Measurements from ENCODE around the gene ZBBX. TPM values are rescaled to one million over a fixed set of nuclear protein-coding genes. Genes with fewer than 3 reads are reported as not detected.

ZBBX gene
- polyA plus RNA-seq, 1 donor from 2014 or later = 2.7 TPM

DNA sequence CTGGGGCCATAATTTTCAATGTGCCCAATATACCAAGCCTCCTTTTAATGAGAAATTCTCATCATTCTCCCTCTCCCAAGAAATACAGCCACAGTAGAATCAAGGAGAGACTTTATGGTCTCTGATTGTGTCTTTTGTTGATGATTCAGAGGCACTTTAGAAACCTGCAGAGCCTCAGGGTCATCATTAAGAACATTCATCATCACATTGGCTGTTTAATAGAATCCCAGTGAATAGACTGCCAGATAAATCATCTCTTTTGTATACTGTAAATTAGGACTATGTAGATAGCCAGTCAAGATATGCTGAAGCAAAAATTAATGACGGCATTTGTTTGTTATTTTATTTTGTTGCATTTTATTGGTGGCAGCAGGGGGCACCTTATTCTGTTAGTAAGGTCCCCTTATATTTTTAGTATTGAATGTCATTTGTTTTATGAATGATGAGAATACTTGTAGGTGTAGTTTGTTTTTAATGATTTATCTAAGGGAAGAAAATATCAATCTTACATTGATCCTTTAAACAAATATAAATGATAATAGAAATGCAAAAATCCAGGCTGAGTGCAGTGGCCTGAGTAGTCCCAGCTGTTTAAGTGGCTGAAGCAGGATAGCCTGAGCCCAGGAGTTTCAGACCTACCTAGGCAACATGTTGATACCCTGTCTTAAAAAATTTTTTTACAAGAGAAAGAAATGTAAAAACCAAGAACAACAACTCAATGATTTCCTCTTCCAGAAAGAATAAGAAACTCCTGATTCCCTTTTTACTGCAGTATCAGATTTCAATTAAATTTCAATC is 138.8 kb downstream of the ZBBX start:
- Histone ChIP-seq H3F3A (ENCODE audit: insufficient read depth, low read length, poor library complexity, severe bottlenecking) (no peaks in the 10 kb centered on the region), H3K27me3 (ENCODE audit: insufficient read depth, low read depth, low read length) (no peaks in the 10 kb centered on the region), H3K4me2 (ENCODE audit: low read length) (no peak overlapping the region), H3K36me3 (ENCODE audit: insufficient read depth, low read length) (no peaks in the 10 kb centered on the region), H2AFZ (ENCODE audit: low read depth, low read length) (no peak overlapping the region), H3K27ac (ENCODE audit: low read length) (no peak overlapping the region), H3K9me3 (ENCODE audit: low read length) (no peaks in the 10 kb centered on the region), H3K9me2 (ENCODE audit: insufficient read depth, low read length) (no peaks in the 10 kb centered on the region), H3K4me3 (ENCODE audit: low read length) (no peak overlapping the region), H3K9ac (ENCODE audit: low read length) (no peak overlapping the region), H3K79me2 (replicated peaks; ENCODE audit: insufficient read depth, low read length) (no peaks in the 10 kb centered on the region), H4K20me1 (ENCODE audit: insufficient read depth) (no peaks in the 10 kb centered on the region)
- TF ChIP-seq EZH2 (IDR thresholded peaks at IDR 0.05; ENCODE audit: borderline replicate concordance, insufficient read depth, low read length, poor library complexity, severe bottlenecking) (no peak), TAF1 (IDR thresholded peaks at IDR 0.05; ENCODE audit: low read depth) (no peak), REST (IDR thresholded peaks at IDR 0.05; ENCODE audit: borderline replicate concordance) (no peak), EP300 (conservative IDR thresholded peaks at IDR 0.05; ENCODE audit: poor library complexity, severe bottlenecking) (no peak), SMC3 (conservative IDR thresholded peaks at IDR 0.05; ENCODE audit: poor library complexity) (no peak), POLR2AphosphoS5 (IDR thresholded peaks at IDR 0.05) (no peak), RAD21 (conservative IDR thresholded peaks at IDR 0.05) (no peak), MXI1 (conservative IDR thresholded peaks at IDR 0.05; ENCODE audit: poor library complexity, severe bottlenecking) (no peak)
- TF ChIP-seq, protein P1, sequence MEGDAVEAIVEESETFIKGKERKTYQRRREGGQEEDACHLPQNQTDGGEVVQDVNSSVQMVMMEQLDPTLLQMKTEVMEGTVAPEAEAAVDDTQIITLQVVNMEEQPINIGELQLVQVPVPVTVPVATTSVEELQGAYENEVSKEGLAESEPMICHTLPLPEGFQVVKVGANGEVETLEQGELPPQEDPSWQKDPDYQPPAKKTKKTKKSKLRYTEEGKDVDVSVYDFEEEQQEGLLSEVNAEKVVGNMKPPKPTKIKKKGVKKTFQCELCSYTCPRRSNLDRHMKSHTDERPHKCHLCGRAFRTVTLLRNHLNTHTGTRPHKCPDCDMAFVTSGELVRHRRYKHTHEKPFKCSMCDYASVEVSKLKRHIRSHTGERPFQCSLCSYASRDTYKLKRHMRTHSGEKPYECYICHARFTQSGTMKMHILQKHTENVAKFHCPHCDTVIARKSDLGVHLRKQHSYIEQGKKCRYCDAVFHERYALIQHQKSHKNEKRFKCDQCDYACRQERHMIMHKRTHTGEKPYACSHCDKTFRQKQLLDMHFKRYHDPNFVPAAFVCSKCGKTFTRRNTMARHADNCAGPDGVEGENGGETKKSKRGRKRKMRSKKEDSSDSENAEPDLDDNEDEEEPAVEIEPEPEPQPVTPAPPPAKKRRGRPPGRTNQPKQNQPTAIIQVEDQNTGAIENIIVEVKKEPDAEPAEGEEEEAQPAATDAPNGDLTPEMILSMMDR (IDR thresholded peaks at IDR 0.05; ENCODE audit: poor library complexity, severe bottlenecking) = no peak

DNA sequence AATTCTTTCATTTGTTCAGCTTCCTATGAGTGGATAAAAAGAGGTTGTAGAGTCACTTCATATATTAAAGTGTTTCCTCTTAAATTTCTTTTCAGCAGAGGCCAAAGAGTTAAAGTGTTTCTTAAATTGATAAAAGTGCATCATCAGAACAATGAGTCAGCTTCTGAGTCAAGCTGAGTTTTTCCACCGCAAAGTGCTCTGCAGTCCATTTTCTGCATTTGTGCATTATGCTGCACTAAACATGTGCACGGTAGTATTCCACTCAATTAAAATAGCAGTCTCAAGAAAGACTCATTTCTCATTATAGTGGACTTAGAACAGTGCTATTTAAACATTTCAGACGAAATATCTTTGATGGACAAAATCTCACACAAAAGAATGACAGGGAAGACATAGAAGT is 152.0 kb downstream of the ZBBX start:
- no peaks in the 10 kb centered on the region for H3F3A ChIP-seq (ENCODE audit: insufficient read depth, low read length, poor library complexity, severe bottlenecking)
- H3K36me3 ChIP-seq (ENCODE audit: insufficient read depth, low read length) = no peaks in the 10 kb centered on the region
- H3K27ac ChIP-seq (ENCODE audit: low read length) = no peak overlapping the region
- H4K20me1 ChIP-seq (ENCODE audit: insufficient read depth) = no peaks in the 10 kb centered on the region
- H3K4me3 ChIP-seq (ENCODE audit: low read length) = no peak overlapping the region
- H3K27me3 ChIP-seq (ENCODE audit: insufficient read depth, low read depth, low read length) = no peaks in the 10 kb centered on the region
- no peak overlapping the region for H3K4me2 ChIP-seq (ENCODE audit: low read length)
- H3K9me3 ChIP-seq (ENCODE audit: low read length) = no peaks in the 10 kb centered on the region
- no peak overlapping the region for H2AFZ ChIP-seq (ENCODE audit: low read depth, low read length)
- H3K9me2 ChIP-seq (ENCODE audit: insufficient read depth, low read length) = no peaks in the 10 kb centered on the region
- no peaks in the 10 kb centered on the region for H3K79me2 ChIP-seq (replicated peaks; ENCODE audit: insufficient read depth, low read length)
- H3K9ac ChIP-seq (ENCODE audit: low read length) = no peak overlapping the region
- TF ChIP-seq POLR2AphosphoS5 (IDR thresholded peaks at IDR 0.05) (no peak), RAD21 (conservative IDR thresholded peaks at IDR 0.05) (no peak), EZH2 (IDR thresholded peaks at IDR 0.05; ENCODE audit: borderline replicate concordance, insufficient read depth, low read length, poor library complexity, severe bottlenecking) (no peak), REST (IDR thresholded peaks at IDR 0.05; ENCODE audit: borderline replicate concordance) (no peak), MXI1 (conservative IDR thresholded peaks at IDR 0.05; ENCODE audit: poor library complexity, severe bottlenecking) (no peak), TAF1 (IDR thresholded peaks at IDR 0.05; ENCODE audit: low read depth) (no peak), SMC3 (conservative IDR thresholded peaks at IDR 0.05; ENCODE audit: poor library complexity) (no peak), EP300 (conservative IDR thresholded peaks at IDR 0.05; ENCODE audit: poor library complexity, severe bottlenecking) (no peak)
- TF ChIP-seq, protein P1 (IDR thresholded peaks at IDR 0.05; ENCODE audit: poor library complexity, severe bottlenecking) = no peak
